GM12878 (cell line): ENCODE data around the gene AKAP8.

Experiments used
- CTCF ChIP-seq, 3 experiments: IDR thresholded peaks in 2 of 3; conservative IDR thresholded peaks in 1 of 3; 2 replicates each; pipeline ENCODE4 v1.5.1; 2011; ENCODE audit warnings: low read depth in 3 of 3, low read length in 3 of 3, mild to moderate bottlenecking in 3 of 3, control low read depth in 2 of 3, moderate library complexity in 2 of 3, inconsistent platforms in 1 of 3, mixed read lengths in 1 of 3; ENCODE audit not compliant: control insufficient read depth in 2 of 3, insufficient read depth in 1 of 3; ENCODE audit errors: extremely low read depth in 1 of 3
- EZH2 ChIP-seq: IDR thresholded peaks from 2 replicates; pipeline ENCODE4 v1.6.1; 2012; ENCODE audit warnings: low read depth, mild to moderate bottlenecking, control low read depth, inconsistent platforms, low read length, borderline replicate concordance; ENCODE audit not compliant: control insufficient read depth
- HDAC6 ChIP-seq: fragments of 200-600 bp; sonication (generic); IDR thresholded peaks from one replicate; pipeline ENCODE4 v1.8.0; 2017; ENCODE audit warnings: antibody characterized with exemption; ENCODE audit not compliant: unreplicated experiment
- MAX ChIP-seq: IDR thresholded peaks from 2 replicates; pipeline ENCODE4 v1.6.1; 2012; ENCODE audit warnings: low read depth, low read length, improper control_type of control experiment
- POLR2A ChIP-seq: IDR thresholded peaks from 2 replicates; pipeline ENCODE4 v1.6.1; 2011; ENCODE audit warnings: low read depth, mild to moderate bottlenecking, low read length
- REST ChIP-seq: IDR thresholded peaks from 2 replicates; pipeline ENCODE4 v1.6.1; 2012; ENCODE audit warnings: mild to moderate bottlenecking, low read depth, low read length
- ZBED1 ChIP-seq: IDR thresholded peaks from 2 replicates; pipeline ENCODE4 v1.6.1; 2016; ENCODE audit warnings: borderline replicate concordance

GRCh38 chr19:15397236-15397635 lies 17.6 kb upstream of the AKAP8 start:
- TF ChIP-seq POLR2A: no peak; the same call in 1 of the 2 replicates
- TF ChIP-seq ZBED1: no peak
- TF ChIP-seq MAX: no peak
- TF ChIP-seq CTCF (IDR thresholded peaks at IDR 0.05 in 2 of 3, conservative IDR thresholded peaks at IDR 0.05 in 1 of 3; ENCODE audit: control insufficient read depth in 2 of 3, extremely low read depth in 1 of 3, insufficient read depth in 1 of 3, low read depth in 3 of 3, low read length in 3 of 3): no peak
- TF ChIP-seq REST: no peak
- TF ChIP-seq EZH2: no peak
- TF ChIP-seq HDAC6: no peak
